IPS-18a (cell line): ENCODE results near the gene PRKRA.
A peak's percentile ranks its signal among the peaks of the same experiment; 100 is the strongest.

Source experiments
- H3K27ac ChIP-seq: one replicate; pipeline ENCODE4 v1.5.1; 2013; ENCODE audit warnings: low read length
- H3K27me3 ChIP-seq: one replicate; pipeline ENCODE4 v1.6.1; 2013; ENCODE audit warnings: mild to moderate bottlenecking, low read length; ENCODE audit not compliant: control insufficient read depth, insufficient read depth
- H3K36me3 ChIP-seq: one replicate; pipeline ENCODE4 v1.6.1; 2013; ENCODE audit warnings: low read depth, low read length; ENCODE audit not compliant: control insufficient read depth
- H3K4me1 ChIP-seq: one replicate; pipeline ENCODE4 v1.6.1; 2013; ENCODE audit warnings: low read depth, low read length; ENCODE audit not compliant: control insufficient read depth
- H3K4me3 ChIP-seq: one replicate; pipeline ENCODE4 v1.5.1; 2013; ENCODE audit warnings: low read length
- H3K9ac ChIP-seq: one replicate; pipeline ENCODE4 v1.6.1; 2013; ENCODE audit warnings: mild to moderate bottlenecking, low read length, moderate library complexity
- H3K9me3 ChIP-seq: one replicate; pipeline ENCODE4 v1.6.1; 2013; ENCODE audit warnings: low read depth, low read length; ENCODE audit not compliant: control insufficient read depth

PRKRA gene

GRCh38 chr2:178452870-178453269, 1.9 kb upstream of the PRKRA start:
- no peak overlapping the region for H3K27ac ChIP-seq
- H3K36me3 ChIP-seq, result peaks cover 9% of the 10 kb centered on the region
- no peak overlapping the region for H3K4me3 ChIP-seq
- no peak overlapping the region for H3K9ac ChIP-seq
- H3K27me3 ChIP-seq, result no peaks in the 10 kb centered on the region
- H3K4me1 ChIP-seq, result peaks cover 13% of the 10 kb centered on the region
- no peaks in the 10 kb centered on the region for H3K9me3 ChIP-seq

GRCh38 chr2:178452334-178452733, 1.4 kb upstream of the PRKRA start:
- H3K36me3 ChIP-seq, result peaks cover 13% of the 10 kb centered on the region
- no peak overlapping the region for H3K27ac ChIP-seq
- H3K9me3 ChIP-seq, result no peaks in the 10 kb centered on the region
- H3K27me3 ChIP-seq, result no peaks in the 10 kb centered on the region
- H3K9ac ChIP-seq, result no peak overlapping the region
- H3K4me3 ChIP-seq, result no peak overlapping the region
- H3K4me1 ChIP-seq, result peaks cover 13% of the 10 kb centered on the region

GRCh38 chr2:178450524-178450773, 526 bp downstream of the PRKRA start:
- H3K36me3 ChIP-seq, result peaks cover 27% of the 10 kb centered on the region
- no peaks in the 10 kb centered on the region for H3K9me3 ChIP-seq
- peaks cover 13% of the 10 kb centered on the region for H3K4me1 ChIP-seq
- H3K27ac ChIP-seq, result no peak overlapping the region
- no peaks in the 10 kb centered on the region for H3K27me3 ChIP-seq
- H3K9ac ChIP-seq, result peak overlapping the region; percentile 97
- H3K4me3 ChIP-seq, result peak overlapping the region; percentile 79

GRCh38 chr2:178449700-178450523, 1.1 kb downstream of the PRKRA start:
- Histone ChIP-seq H3K27ac (no peak overlapping the region), H3K36me3 (peaks cover 32% of the 10 kb centered on the region), H3K4me1 (peaks cover 13% of the 10 kb centered on the region), H3K9me3 (no peaks in the 10 kb centered on the region), H3K4me3 (peak overlapping the region; percentile 79), H3K27me3 (no peaks in the 10 kb centered on the region), H3K9ac (peak overlapping the region; percentile 97)

GRCh38 chr2:178448968-178449661, 1.9 kb downstream of the PRKRA start:
- Histone ChIP-seq H3K27ac (no peak overlapping the region), H3K36me3 (peaks cover 40% of the 10 kb centered on the region), H3K9me3 (no peaks in the 10 kb centered on the region), H3K4me1 (peaks cover 13% of the 10 kb centered on the region), H3K9ac (peak overlapping the region; percentile 97), H3K4me3 (peak overlapping the region; percentile 79), H3K27me3 (no peaks in the 10 kb centered on the region)

- peaks cover 92% of the 10 kb centered on the region for H3K36me3 ChIP-seq
Observed at GRCh38 chr2:178441426-178441825, 9.5 kb downstream of the PRKRA start.

GRCh38 chr2:178436662-178437061, 14.3 kb downstream of the PRKRA start:
- Histone ChIP-seq H3K9me3 (no peaks in the 10 kb centered on the region), H3K36me3 (peaks cover 91% of the 10 kb centered on the region), H3K9ac (no peak overlapping the region), H3K4me1 (no peaks in the 10 kb centered on the region), H3K27me3 (no peaks in the 10 kb centered on the region), H3K27ac (no peak overlapping the region), H3K4me3 (no peak overlapping the region)

More at GRCh38 chr2:178441426-178441825, 9.5 kb downstream of the PRKRA start:
- Histone ChIP-seq H3K27me3 (no peaks in the 10 kb centered on the region), H3K9ac (no peak overlapping the region), H3K9me3 (no peaks in the 10 kb centered on the region), H3K4me1 (no peaks in the 10 kb centered on the region), H3K4me3 (no peak overlapping the region), H3K27ac (no peak overlapping the region)

GRCh38 chr2:178429336-178429735, 21.6 kb downstream of the PRKRA start:
- Histone ChIP-seq H3K9ac (no peak overlapping the region), H3K36me3 (peaks cover 50% of the 10 kb centered on the region), H3K27me3 (no peaks in the 10 kb centered on the region), H3K4me3 (no peak overlapping the region), H3K9me3 (no peaks in the 10 kb centered on the region), H3K27ac (no peak overlapping the region), H3K4me1 (no peaks in the 10 kb centered on the region)

GRCh38 chr2:178428396-178428806, 22.6 kb downstream of the PRKRA start:
- no peak overlapping the region for H3K27ac ChIP-seq
- no peaks in the 10 kb centered on the region for H3K27me3 ChIP-seq
- H3K36me3 ChIP-seq, result peaks cover 44% of the 10 kb centered on the region
- no peaks in the 10 kb centered on the region for H3K9me3 ChIP-seq
- H3K9ac ChIP-seq, result no peak overlapping the region
- H3K4me1 ChIP-seq, result no peaks in the 10 kb centered on the region
- no peak overlapping the region for H3K4me3 ChIP-seq

- Histone ChIP-seq H3K27ac (no peak overlapping the region), H3K4me3 (no peak overlapping the region), H3K27me3 (no peaks in the 10 kb centered on the region), H3K36me3 (peaks cover 34% of the 10 kb centered on the region), H3K4me1 (no peaks in the 10 kb centered on the region), H3K9ac (no peak overlapping the region), H3K9me3 (no peaks in the 10 kb centered on the region)
Observed at GRCh38 chr2:178427458-178427857, 23.5 kb downstream of the PRKRA start.

GRCh38 chr2:178426388-178426787, 24.6 kb downstream of the PRKRA start:
- Histone ChIP-seq H3K4me1 (no peaks in the 10 kb centered on the region), H3K9me3 (no peaks in the 10 kb centered on the region), H3K27ac (no peak overlapping the region), H3K9ac (no peak overlapping the region), H3K36me3 (peaks cover 24% of the 10 kb centered on the region), H3K27me3 (no peaks in the 10 kb centered on the region), H3K4me3 (no peak overlapping the region)
